Activated CD8-positive, alpha-beta memory T cell treated with anti-CD3 and anti-CD28 coated beads, Interleukin-2, amount 50 U/mL, for 4 hours (primary cell): ENCODE data around the gene LONRF2.
"Not testable (repeated sequence)": the region's sequence is repeated elsewhere in the genome, so short reads cannot be mapped to it uniquely, and the experiment has no call there.

Source experiments
- DNase-seq: peaks from one replicate; pipeline ENCODE4 v3.0.0-alpha.2; 2020

The LONRF2 gene

DNA sequence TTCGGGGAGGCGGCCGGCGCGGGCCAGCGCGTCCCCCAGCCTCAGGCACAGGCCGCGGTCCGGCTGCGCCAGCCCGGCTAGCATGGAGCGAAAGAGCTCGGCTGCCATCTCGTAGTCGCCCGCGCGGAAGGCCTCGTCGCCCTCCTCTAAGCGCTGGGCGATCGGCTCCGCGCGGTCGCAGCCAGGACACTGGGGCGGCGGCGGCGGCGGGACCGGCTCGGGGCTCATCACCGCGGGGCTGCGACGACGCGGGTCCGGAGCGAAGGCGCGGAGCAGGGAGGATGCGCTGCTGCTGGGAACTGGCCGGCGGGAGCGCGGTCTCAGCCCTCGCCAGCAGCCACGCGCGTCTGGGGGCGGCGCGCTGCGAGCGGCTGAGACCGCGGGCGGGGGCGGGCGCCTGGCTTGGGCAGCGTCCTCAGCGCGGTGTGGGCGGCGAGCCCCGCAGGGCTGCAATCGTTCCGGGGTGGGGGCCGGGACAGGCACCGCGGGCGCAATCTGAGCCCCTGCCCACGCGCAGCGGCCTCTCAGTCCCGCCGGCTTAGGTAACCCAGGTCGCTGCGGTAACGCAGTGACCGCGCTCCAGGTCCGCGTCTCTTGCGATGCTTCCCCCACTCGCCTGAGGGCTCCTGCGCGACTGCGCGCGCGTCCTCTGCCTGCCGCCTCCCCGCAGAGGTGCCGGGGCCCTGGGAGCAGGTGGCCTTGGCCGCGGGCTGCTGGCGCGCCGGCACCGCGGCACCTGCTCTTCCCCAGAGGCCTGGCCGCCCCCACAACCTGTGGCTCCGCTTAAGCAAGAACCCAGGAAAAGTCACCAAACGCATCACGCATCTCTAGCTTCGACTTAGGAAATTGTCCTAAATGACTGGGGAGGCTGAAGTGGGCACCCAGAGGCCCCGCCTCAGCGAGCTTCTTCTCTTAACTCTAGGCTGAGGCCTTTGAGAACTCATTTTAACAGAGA lies at the start of gene LONRF2:
LONRF2 (minus strand) TSS at position 636 of the 955 bp plus-strand sequence; CDS start at position 228, 408 bp downstream.
- no peak for DNase-seq

DNA sequence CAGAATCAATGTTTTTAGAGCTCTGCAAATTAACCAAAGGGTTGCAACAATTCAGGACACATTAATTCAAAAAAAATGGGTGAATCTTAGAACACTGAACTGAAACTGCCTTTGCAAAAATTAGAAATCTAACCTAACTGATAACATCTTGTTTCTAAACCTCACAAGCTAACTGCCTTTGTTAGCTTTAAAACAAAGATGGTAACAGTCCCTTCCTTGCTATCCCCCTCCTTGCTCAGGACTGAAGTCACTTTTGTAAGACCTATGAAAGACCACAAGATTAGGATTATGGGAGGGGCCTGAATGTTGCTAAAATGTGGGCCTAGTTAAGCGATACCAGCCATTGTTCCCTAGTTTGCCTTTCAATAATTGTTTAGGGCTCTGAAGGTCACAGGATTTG lies 44.9 kb upstream of the LONRF2 start:
- no peak for DNase-seq

DNA sequence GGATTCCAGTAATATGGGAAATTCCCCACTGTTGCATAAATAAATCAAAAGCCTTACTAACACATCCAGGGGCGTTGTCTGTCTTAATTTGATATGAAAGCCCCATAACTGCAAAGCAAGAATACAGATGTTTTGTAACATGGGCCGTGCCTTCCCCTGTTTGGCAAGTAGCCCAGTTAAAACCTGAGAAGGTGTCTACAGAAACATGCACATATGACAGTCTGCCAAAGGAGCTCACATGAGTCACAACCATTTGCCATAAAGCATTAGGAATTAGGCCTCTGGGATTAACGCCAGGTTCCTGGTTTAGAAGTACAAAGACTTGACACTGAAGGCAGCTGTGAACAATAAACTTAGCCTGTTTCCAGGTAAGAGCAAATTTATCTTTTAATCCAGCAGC lies 43.1 kb upstream of the LONRF2 start:
- DNase-seq: no peak

DNA sequence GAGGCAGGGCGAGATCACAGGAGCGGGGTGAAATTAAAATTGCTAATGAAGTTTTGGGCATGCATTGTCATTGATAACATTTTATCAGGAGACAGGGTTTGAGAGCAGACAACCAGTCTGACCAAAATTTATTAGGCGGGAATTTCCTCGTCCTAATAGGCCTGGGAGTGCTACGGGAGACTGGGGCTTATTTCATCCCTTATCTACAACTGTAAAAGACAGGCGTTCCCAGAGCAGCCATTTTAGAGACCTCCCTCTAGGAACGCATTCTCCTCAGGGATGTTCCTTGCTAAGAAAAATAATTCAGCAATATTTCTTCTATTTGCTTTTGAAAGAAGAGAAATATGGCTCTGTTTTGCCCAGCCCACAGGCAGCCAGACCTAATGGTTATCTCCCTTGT lies 40.0 kb upstream of the LONRF2 start:
- DNase-seq: not testable (repeated sequence)

DNA sequence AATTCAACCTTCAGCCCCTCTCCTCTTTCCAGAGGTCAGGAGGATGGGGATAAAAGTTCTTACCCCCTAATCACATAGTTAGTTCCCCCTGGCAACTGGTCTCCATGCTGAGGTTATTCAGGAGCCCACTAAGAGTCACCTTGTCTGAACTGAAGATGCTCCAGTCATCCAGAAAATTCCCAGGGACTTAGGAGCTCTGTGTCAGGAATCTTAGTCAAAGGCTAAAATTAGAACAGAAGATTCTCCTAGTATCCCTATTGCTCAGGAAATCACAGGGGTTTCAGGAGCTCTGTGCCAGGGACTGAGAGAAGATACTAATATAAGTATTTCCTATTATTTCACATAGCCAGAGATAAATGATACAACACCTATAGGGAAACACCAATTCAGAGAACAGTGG lies 37.3 kb upstream of the LONRF2 start:
- DNase-seq: no peak

DNA sequence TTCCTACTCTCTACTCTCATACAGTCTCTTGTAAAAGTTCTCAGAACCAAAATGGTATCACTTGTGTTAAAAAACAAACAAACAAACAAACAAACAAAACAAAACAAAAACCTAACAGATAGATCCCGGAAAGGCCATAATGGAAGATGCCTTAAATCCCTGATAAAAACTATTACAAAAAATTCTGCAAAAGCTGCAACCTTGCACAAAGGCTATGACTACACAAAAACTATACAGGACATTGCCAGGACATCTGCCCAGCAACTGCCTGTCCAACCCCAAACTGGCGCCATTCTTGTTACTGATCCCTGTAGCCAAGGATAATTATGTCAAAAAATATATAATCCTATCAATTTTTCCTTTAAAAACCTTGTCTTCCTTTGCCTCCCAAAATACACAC lies 36.3 kb upstream of the LONRF2 start:
- no peak for DNase-seq

DNA sequence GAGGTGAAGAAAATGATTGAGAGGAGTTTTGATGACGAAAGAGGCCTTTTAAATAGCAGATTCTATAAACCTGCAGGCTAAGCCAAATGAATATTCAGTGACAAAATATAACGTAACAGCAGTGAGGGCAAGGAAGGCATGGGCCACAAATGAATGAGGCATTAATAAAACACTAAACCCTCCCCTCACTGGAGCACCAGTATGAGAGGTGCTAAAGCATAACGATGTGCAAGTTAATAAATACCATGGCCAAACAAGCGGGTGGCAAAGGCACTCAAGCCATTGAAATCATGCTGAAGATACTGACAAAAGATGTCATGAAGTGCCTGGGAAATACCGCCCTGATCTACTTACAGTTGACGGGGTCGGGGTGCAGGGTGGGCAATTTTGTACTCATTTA lies 30.2 kb upstream of the LONRF2 start:
- no peak for DNase-seq

DNA sequence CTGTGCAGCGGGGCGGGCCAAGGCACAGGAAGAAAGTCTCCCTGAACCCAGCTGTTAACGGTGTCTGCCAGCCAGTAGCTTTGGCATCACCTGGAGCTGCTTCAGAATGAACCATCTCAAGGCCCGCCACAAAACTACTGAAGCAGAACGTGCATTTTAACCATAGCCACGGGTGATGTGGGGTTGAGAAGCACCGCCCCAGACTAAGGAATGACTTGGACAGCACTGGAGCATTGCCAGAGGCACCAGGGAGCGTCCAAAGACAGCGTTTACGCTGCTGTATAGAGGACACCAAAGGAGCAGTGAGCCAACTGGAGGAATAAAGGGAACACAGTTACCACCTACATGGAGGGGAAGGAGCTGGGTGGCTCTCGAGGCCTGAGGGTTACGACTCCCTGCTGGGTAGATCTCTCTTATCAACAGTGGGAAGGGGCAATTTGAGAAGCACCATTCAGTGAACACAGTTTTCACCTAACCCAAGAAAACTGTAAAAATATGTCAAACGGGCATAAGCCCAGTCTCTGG lies 28.4 kb upstream of the LONRF2 start:
- no peak for DNase-seq

DNA sequence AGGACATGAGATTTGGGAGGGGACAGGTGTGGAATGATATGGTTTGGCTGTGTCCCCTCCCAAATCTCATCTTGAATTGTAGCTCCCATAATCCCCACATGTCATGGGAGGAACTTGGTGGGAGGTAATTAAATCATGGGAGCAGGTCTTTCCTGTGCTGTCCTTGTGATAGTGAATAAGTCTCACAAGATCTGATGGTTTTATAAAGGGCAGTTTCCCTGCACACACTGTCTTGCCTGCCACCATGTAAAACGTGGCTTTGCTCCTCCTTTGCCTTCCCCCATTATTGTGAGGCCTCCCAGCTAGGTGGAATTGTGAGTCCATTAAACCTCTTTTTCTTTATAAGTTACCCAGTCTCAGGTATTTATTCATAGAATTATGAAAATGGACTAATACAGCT lies 22.8 kb upstream of the LONRF2 start:
- not testable (repeated sequence) for DNase-seq

DNA sequence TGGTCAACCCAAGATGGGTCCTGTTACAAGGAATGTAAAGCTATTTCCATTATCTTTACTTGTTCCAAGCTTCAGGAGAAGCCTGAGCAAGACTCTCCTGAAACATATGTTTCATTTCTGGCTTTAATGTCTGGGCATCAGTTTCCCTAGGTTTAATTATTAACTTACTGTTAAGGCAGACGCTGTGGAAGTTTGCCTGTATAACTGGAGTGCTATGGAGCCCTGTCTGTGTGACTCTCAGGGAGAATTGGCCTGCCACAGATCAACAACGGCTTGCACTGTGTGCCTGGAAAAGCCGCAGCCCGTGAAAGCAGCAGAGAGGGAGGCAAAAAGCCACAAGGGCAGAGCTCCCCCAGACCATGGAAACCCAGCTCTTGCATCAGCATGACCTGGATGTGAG lies 22.1 kb upstream of the LONRF2 start:
- no peak for DNase-seq

DNA sequence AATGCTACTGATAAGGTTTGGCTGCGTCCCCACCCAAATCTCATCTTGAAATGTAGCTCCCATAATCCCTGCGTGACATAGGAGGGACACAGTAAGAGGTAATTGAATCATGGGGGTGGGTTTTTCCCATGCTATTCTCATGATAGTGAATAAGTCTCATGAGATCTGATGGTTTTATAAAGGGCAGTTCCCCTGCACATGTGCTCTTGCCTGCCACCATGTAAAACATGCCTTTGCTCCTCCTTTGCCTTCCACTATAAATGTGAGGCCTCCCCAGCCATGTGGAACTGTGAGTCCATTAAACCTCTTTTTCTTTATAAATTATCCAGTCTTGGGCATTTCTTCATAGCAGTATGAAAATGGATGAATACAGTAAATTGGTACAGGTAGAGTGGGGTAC lies 20.2 kb upstream of the LONRF2 start:
- DNase-seq: not testable (repeated sequence)

DNA sequence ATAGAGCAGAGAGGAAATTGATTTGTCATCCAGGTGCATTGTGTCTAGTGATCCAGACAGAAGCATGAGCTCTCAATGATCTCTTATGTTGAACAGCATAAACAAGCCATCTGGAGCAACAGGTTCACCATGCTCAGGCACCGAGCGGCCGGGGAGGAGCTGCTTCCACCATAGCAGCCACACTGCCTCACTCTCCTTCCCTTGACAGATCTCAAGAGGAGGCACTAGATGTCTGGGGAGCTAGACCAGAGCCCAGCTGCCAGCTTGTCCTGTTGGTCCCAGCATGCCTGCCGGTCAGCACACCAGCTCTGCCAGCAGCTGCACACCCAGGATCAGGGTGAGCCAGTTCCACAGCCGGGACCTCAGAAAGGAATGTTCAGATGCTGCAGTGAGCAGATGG lies 17.5 kb upstream of the LONRF2 start:
- DNase-seq: no peak

DNA sequence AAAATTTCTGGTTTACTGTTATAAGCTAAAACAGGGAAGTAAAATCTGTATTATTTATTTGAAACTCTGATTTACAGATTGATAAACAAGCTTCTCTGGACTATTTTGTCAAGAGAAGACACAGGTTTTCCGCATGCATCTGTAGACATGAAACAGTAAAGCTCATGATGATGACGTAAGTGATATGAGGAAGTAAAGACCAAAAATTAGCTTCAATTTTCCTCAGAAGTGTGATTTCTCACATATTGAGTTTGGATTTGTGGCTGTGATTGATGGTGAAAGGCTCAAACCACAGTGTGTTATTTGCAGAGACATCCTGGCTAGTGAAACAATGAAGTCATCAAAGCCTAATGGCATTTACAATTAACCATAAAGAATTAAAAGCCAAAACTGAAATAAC lies 12.6 kb upstream of the LONRF2 start:
- DNase-seq: no peak

DNA sequence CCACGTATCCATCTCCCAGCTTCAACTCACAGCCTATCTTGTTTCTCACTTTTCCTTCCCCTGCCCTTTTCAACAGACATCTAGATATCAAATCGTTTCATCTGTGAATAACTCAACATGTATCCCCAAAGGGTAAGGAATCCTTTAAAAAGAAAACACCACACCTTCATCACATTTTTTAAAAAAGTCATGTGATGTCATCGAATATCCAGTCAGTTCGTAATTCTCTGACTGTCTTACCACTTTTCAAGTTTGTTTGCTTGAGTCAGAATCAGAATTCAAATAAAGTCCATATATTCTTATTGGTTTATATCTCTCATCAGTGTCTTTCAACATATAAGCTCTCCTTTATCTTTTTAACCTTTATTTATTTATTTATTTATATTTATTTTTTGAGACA lies 5.4 kb upstream of the LONRF2 start:
- DNase-seq: no peak

DNA sequence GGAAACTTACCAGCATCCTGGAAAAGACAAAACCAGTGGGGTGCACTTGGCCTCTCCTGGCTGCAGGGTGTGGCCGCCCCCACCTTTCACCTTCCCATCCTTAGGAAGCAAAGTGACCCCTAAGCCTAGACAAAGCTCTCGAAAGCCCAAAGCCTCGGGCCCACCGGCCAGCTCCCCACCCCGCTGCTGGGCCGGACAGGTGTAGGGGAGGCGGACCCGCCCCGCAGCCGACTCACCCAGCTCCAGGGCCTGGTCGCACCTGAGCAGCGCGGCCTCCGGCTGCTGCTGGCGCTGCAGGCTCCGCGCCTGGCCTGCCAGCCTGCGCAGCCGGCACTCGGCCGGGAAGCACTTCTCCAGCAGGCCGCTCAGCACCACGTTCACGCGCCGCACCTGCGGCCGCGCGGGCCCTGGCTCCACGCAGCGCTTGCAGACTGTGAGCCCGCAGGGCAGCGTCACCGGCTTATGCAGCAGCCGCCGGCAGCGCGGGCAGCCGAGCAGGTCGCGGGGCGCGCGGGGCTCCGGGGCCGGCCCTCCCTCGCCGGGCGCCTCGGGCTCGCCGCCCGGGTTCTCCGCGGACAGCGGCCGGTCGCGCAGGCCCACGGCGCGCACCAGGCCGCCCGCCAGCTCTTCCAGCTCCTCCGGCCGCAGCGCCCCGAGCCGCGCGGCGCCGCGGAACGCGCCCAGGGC lies 979 bp downstream of the LONRF2 start:
- DNase-seq: no peak

DNA sequence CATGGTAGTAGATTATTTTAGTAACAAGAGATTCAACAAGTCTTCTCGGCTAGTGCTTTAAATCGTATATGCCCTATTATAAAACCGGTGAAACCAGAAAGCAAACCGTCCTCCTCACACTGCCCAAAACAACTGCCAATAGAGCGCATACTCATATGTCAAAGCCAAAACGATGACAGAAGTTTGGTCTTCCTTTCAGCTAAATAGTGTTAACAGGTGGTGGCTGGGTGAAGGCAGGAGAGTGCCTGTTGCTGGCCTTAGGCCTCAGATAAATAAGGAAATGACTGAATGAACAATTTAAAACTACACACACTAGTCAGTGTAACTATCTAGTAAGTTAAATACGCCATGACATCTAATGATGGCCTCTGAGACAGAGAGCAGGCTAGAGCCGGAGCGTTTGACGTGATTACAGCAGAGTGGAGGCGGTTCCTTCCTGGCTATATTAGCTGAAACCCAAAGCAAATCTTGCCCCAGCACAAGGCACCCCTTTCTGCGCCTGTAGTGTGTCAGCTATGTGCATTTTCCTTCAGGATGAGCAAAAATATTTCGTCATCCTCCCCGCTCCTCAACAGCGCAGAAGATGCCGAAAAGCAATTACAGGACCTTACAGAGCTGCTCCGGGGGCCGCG lies 1.6 kb downstream of the LONRF2 start:
- DNase-seq: no peak

DNA sequence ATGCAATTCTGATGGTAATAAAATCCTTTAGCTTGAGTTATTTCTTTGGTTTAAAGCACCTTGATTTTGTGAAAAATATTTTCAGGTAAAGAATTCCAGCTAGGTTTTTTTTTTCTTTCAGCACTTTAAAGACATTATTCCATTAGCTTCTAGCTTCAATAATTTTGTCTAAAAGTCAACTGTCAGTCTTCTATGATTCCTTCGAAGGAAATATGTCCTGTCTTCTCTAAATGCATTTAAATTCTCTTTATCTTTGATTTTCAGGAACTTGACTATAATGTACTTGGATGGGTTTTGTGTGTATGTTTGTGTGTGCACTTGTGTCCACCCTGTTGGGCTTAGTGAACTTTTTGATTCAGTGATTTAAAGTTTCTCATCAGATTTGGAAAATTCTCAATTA lies 4.7 kb downstream of the LONRF2 start:
- no peak for DNase-seq

DNA sequence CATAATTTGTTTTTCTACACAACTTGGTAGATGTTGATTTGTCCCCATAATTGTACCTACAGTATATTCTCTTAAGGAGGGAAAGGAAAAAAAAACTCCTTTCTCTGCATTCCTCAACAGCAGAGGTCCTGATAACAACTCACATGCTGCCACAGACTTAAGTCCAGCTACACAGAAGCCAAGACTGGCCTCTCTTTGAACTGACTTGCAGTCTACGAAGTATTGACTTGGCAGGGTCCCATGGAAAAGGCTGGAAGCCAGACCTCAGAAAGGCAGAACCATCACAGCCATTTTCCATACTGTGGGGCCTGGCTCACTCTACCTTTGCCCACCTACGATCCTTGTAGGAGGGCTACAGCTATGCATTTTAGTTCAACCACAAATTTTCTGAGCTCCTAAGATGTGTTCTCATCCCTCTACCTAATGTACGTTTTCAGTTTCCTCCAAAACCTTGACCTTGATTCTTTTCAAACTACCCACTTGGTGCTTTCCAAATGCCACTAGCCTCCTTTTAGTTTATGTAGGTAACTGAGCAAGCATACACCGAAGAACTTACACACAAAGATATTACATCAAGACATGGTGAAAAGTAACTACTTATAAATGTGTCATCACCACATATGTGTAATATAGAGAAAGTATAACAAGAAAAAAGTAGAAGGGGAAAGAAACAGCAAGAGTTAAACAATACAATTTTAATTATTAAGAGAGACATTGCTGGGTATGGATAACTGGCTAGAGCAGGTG lies 12.2 kb downstream of the LONRF2 start:
- no peak for DNase-seq

DNA sequence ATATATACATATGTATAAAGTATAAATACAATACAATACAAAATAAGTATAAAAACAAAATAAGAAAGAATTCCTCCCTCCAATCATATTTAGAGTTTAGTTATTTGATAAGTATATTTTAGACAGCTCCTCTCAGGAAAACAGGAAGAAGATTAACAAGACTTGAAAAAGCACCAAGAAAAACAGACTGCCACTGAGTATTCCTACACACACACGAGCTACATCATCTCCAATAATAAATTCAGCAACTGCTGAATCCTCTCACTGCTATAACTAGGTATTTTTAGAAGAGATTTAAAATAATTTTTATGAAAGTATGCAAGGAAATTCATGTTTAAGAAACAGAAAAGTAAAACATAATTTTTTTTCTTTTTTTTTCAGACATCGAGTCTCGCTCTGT lies 13.0 kb downstream of the LONRF2 start:
- DNase-seq: no peak

DNA sequence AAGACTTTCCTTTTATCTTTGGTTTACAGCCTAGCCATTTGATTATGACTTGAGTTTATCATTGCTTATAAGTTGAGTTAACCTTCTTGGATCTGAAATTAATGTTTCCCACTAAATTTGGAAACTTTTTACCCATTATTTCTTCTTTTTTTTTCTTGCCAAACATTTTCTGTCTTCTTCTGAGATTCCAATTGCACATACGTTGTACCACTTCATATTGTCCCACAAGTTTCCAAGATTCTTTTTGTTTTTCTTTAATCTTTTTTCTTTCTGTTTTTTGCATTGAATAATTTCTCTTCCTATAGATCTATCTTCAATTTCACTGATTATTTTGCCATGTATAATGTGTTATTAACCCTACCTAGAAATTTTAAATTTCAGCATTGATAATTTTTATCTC lies 18.6 kb downstream of the LONRF2 start:
- no peak for DNase-seq

DNA sequence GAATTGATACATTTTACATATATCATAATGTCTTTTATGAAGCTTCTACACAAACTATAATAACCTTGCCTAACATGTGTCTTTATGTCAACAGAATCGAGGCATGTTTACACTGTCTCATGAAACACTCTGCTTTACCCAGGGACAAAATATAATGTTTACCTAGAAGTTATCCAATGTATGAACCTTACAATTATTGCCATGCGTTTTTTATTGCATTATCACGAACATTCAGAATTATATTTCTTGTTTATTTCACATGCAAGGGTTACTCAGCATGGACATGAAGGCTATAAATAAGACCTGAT lies 19.8 kb downstream of the LONRF2 start:
- no peak for DNase-seq

DNA sequence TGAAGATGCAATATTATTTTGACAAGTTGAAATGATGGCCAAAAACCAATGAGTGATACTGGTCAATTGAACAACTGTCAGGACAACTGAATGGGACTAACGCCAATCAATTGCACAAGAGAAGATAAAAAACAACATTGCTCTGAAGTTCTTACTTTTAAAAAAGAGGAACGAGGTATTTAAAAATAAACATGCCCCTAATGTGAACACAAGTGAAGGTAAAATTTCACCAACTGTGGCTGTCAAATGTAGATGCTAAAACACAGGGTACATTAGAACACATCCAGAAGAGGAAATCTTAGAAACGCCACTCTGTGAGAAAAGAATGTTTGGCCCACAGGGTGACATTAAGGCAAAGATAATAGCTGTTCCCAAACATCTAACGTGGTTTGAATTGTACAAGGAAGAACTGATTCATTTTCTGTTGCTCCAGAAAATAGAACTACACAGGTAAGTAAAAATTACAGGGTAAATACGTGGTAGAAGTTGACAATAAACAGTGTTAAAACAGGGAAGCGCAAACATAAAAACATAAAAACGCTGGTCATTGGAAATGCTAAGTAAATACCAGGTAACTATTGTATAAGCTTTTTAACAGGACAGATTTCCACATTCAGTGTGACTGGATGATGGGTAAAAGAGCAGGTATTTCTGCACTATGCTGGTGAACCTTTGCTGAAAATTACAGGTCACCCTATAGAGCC lies 20.3 kb downstream of the LONRF2 start:
- DNase-seq: no peak
